ENCODE results near the gene GRIK1.

- TF ChIP-seq, protein P1, sequence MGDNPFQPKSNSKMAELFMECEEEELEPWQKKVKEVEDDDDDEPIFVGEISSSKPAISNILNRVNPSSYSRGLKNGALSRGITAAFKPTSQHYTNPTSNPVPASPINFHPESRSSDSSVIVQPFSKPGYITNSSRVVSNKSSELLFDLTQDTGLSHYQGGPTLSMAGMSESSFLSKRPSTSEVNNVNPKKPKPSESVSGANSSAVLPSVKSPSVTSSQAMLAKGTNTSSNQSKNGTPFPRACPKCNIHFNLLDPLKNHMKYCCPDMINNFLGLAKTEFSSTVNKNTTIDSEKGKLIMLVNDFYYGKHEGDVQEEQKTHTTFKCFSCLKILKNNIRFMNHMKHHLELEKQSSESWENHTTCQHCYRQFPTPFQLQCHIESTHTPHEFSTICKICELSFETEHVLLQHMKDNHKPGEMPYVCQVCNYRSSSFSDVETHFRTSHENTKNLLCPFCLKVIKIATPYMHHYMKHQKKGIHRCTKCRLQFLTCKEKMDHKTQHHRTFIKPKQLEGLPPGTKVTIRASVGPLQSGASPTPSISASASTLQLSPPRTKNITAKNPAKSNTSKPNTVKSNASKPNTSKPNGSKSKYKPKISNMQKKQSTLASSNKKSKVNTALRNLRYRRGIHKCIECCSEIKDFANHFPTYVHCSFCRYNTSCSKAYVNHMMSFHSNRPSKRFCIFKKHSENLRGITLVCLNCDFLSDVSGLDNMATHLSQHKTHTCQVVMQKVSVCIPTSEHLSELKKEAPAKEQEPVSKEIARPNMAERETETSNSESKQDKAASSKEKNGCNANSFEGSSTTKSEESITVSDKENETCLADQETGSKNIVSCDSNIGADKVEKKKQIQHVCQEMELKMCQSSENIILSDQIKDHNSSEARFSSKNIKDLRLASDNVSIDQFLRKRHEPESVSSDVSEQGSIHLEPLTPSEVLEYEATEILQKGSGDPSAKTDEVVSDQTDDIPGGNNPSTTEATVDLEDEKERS (tag by site-specific recombination; IDR thresholded peaks at IDR 0.05): no peak
- TF ChIP-seq ZNF24 (tag by site-specific recombination; IDR thresholded peaks at IDR 0.05) (no peak), ZNF660 (tag by site-specific recombination; IDR thresholded peaks at IDR 0.05) (no peak), ZBTB1 (tag by site-specific recombination; IDR thresholded peaks at IDR 0.05) (no peak), OSR2 (tag by site-specific recombination; IDR thresholded peaks at IDR 0.05) (no peak), SCRT2 (tag by site-specific recombination; IDR thresholded peaks at IDR 0.05) (no peak), ZFP41 (tag by site-specific recombination; IDR thresholded peaks at IDR 0.05; ENCODE audit: borderline replicate concordance) (no peak), TCF7L2 (IDR thresholded peaks at IDR 0.05; ENCODE audit: borderline replicate concordance, low read depth, low read length) (no peak), ZNF302 (tag by site-specific recombination; IDR thresholded peaks at IDR 0.05; ENCODE audit: low read depth) (no peak), ZNF791 (tag by site-specific recombination; IDR thresholded peaks at IDR 0.05) (no peak), ZNF248 (tag by site-specific recombination; IDR thresholded peaks at IDR 0.05) (no peak), ZNF398 (tag by site-specific recombination; IDR thresholded peaks at IDR 0.05) (no peak)
- TF ChIP-seq, protein P2, sequence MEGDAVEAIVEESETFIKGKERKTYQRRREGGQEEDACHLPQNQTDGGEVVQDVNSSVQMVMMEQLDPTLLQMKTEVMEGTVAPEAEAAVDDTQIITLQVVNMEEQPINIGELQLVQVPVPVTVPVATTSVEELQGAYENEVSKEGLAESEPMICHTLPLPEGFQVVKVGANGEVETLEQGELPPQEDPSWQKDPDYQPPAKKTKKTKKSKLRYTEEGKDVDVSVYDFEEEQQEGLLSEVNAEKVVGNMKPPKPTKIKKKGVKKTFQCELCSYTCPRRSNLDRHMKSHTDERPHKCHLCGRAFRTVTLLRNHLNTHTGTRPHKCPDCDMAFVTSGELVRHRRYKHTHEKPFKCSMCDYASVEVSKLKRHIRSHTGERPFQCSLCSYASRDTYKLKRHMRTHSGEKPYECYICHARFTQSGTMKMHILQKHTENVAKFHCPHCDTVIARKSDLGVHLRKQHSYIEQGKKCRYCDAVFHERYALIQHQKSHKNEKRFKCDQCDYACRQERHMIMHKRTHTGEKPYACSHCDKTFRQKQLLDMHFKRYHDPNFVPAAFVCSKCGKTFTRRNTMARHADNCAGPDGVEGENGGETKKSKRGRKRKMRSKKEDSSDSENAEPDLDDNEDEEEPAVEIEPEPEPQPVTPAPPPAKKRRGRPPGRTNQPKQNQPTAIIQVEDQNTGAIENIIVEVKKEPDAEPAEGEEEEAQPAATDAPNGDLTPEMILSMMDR (tag by site-specific recombination; IDR thresholded peaks at IDR 0.05): no peak
- TF ChIP-seq, protein P3, sequence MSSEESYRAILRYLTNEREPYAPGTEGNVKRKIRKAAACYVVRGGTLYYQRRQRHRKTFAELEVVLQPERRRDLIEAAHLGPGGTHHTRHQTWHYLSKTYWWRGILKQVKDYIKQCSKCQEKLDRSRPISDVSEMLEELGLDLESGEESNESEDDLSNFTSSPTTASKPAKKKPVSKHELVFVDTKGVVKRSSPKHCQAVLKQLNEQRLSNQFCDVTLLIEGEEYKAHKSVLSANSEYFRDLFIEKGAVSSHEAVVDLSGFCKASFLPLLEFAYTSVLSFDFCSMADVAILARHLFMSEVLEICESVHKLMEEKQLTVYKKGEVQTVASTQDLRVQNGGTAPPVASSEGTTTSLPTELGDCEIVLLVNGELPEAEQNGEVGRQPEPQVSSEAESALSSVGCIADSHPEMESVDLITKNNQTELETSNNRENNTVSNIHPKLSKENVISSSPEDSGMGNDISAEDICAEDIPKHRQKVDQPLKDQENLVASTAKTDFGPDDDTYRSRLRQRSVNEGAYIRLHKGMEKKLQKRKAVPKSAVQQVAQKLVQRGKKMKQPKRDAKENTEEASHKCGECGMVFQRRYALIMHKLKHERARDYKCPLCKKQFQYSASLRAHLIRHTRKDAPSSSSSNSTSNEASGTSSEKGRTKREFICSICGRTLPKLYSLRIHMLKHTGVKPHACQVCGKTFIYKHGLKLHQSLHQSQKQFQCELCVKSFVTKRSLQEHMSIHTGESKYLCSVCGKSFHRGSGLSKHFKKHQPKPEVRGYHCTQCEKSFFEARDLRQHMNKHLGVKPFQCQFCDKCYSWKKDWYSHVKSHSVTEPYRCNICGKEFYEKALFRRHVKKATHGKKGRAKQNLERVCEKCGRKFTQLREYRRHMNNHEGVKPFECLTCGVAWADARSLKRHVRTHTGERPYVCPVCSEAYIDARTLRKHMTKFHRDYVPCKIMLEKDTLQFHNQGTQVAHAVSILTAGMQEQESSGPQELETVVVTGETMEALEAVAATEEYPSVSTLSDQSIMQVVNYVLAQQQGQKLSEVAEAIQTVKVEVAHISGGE (tag by site-specific recombination; conservative IDR thresholded peaks at IDR 0.05; ENCODE audit: low read depth): no peak
Observed at GRCh38 chr21:29637134-29637533, 302.7 kb downstream of the GRIK1 start.
